Measurements from ENCODE around the gene PLEKHA4. TPM values are rescaled to one million over a fixed set of nuclear protein-coding genes. Genes with fewer than 3 reads are reported as not detected.
A peak's percentile ranks its signal among the peaks of the same experiment; 100 is the strongest.

The PLEKHA4 gene
- total and polyA plus RNA-seq, 2 of the 13 experiments (the other 11 are each of a cell fraction or from before 2014, with no cell fraction given) = 4.8 to 6.0 TPM

DNA sequence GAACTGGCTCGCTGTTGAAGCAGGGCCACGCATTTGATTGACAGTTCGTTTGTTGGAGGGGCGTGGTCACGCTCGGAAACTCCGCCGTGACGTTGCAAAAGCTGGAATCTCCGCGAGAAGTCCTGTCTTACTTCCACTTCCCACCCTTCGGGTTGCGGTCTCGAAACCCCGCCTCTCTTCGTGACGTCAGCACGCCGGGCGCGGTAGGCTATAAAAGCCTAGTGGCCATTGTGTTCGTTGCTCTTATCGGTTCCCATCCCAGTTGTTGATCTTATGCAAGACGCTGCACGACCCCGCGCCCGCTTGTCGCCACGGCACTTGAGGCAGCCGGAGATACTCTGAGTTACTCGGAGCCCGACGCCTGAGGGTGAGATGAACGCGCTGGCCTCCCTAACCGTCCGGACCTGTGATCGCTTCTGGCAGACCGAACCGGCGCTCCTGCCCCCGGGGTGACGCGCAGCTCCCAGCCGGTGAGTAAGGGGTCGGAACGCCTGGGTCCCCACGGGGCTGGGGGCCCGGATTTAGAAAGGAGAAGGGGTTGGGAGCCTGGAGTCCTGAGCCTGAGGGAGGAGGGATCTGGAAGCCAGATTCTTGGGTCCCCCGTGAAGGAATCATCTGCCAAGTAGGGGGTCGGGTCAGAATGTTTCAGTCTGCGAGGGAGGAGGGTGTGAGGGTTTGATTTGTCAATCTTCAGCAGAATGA, 3.9 kb upstream of the PLEKHA4 start, which contains the start of gene PPP1R15A (continued):
- TF ChIP-seq, protein P1, sequence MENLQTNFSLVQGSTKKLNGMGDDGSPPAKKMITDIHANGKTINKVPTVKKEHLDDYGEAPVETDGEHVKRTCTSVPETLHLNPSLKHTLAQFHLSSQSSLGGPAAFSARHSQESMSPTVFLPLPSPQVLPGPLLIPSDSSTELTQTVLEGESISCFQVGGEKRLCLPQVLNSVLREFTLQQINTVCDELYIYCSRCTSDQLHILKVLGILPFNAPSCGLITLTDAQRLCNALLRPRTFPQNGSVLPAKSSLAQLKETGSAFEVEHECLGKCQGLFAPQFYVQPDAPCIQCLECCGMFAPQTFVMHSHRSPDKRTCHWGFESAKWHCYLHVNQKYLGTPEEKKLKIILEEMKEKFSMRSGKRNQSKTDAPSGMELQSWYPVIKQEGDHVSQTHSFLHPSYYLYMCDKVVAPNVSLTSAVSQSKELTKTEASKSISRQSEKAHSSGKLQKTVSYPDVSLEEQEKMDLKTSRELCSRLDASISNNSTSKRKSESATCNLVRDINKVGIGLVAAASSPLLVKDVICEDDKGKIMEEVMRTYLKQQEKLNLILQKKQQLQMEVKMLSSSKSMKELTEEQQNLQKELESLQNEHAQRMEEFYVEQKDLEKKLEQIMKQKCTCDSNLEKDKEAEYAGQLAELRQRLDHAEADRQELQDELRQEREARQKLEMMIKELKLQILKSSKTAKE (CRISPR knock-in tag; IDR thresholded peaks at IDR 0.05; ENCODE audit: borderline replicate concordance) = peak; percentile 18; the same call in 1 of the 2 replicates
- TF ChIP-seq ZNF652 (CRISPR knock-in tag; IDR thresholded peaks at IDR 0.05; ENCODE audit: borderline replicate concordance, low read depth) (peak; percentile 24; the same call in 1 of the 2 replicates), RXRB (CRISPR knock-in tag; IDR thresholded peaks at IDR 0.05; ENCODE audit: borderline replicate concordance) (peak; percentile 31; the same call in 1 of the 2 replicates), ZZZ3 (CRISPR knock-in tag; IDR thresholded peaks at IDR 0.05; ENCODE audit: borderline replicate concordance) (no peak; the same call in 1 of the 2 replicates), ZNF20 (CRISPR knock-in tag; IDR thresholded peaks at IDR 0.05) (no peak), IRF2 (CRISPR knock-in tag; IDR thresholded peaks at IDR 0.05) (peak; percentile 69; the same call in 1 of the 2 replicates), RFXANK (CRISPR knock-in tag; IDR thresholded peaks at IDR 0.05) (peak; percentile 77; the same call in 1 of the 2 replicates), ZNF432 (CRISPR knock-in tag; IDR thresholded peaks at IDR 0.05; ENCODE audit: borderline replicate concordance) (no peak), ZBTB20 (CRISPR knock-in tag; IDR thresholded peaks at IDR 0.05; ENCODE audit: borderline replicate concordance, low read depth) (peak; percentile 71; the same call in 1 of the 2 replicates), ZNF790 (CRISPR knock-in tag; IDR thresholded peaks at IDR 0.05; ENCODE audit: borderline replicate concordance) (0 out of 2 replicates have a peak, but pooled peaks have one; percentile 57), ATRX (CRISPR knock-in tag; IDR thresholded peaks at IDR 0.05; ENCODE audit: borderline replicate concordance) (no peak), KAT8 (CRISPR knock-in tag; IDR thresholded peaks at IDR 0.05) (peak; percentile 75), AGO2 (optimal IDR thresholded peaks at IDR 0.05; ENCODE audit: low read depth, low read length) (peak; percentile 88), HIVEP1 (CRISPR knock-in tag; IDR thresholded peaks at IDR 0.05) (peak; percentile 84), ZBTB7B (CRISPR knock-in tag; IDR thresholded peaks at IDR 0.05) (peak; percentile 53; the same call in 1 of the 2 replicates), NCOA2 (CRISPR knock-in tag; IDR thresholded peaks at IDR 0.05) (peak; percentile 39; the same call in 1 of the 2 replicates), ETV6 (CRISPR knock-in tag; conservative IDR thresholded peaks at IDR 0.05) (no peak; the same call in 1 of the 2 replicates), ZMYM4 (CRISPR knock-in tag; IDR thresholded peaks at IDR 0.05) (peak; percentile 85)
- TF ChIP-seq, protein P2, sequence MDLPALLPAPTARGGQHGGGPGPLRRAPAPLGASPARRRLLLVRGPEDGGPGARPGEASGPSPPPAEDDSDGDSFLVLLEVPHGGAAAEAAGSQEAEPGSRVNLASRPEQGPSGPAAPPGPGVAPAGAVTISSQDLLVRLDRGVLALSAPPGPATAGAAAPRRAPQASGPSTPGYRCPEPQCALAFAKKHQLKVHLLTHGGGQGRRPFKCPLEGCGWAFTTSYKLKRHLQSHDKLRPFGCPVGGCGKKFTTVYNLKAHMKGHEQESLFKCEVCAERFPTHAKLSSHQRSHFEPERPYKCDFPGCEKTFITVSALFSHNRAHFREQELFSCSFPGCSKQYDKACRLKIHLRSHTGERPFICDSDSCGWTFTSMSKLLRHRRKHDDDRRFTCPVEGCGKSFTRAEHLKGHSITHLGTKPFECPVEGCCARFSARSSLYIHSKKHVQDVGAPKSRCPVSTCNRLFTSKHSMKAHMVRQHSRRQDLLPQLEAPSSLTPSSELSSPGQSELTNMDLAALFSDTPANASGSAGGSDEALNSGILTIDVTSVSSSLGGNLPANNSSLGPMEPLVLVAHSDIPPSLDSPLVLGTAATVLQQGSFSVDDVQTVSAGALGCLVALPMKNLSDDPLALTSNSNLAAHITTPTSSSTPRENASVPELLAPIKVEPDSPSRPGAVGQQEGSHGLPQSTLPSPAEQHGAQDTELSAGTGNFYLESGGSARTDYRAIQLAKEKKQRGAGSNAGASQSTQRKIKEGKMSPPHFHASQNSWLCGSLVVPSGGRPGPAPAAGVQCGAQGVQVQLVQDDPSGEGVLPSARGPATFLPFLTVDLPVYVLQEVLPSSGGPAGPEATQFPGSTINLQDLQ (CRISPR knock-in tag; IDR thresholded peaks at IDR 0.05) = no peak
- TF ChIP-seq, protein P3, sequence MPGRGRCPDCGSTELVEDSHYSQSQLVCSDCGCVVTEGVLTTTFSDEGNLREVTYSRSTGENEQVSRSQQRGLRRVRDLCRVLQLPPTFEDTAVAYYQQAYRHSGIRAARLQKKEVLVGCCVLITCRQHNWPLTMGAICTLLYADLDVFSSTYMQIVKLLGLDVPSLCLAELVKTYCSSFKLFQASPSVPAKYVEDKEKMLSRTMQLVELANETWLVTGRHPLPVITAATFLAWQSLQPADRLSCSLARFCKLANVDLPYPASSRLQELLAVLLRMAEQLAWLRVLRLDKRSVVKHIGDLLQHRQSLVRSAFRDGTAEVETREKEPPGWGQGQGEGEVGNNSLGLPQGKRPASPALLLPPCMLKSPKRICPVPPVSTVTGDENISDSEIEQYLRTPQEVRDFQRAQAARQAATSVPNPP (CRISPR knock-in tag; IDR thresholded peaks at IDR 0.05) = no peak
- TF ChIP-seq, protein P4, sequence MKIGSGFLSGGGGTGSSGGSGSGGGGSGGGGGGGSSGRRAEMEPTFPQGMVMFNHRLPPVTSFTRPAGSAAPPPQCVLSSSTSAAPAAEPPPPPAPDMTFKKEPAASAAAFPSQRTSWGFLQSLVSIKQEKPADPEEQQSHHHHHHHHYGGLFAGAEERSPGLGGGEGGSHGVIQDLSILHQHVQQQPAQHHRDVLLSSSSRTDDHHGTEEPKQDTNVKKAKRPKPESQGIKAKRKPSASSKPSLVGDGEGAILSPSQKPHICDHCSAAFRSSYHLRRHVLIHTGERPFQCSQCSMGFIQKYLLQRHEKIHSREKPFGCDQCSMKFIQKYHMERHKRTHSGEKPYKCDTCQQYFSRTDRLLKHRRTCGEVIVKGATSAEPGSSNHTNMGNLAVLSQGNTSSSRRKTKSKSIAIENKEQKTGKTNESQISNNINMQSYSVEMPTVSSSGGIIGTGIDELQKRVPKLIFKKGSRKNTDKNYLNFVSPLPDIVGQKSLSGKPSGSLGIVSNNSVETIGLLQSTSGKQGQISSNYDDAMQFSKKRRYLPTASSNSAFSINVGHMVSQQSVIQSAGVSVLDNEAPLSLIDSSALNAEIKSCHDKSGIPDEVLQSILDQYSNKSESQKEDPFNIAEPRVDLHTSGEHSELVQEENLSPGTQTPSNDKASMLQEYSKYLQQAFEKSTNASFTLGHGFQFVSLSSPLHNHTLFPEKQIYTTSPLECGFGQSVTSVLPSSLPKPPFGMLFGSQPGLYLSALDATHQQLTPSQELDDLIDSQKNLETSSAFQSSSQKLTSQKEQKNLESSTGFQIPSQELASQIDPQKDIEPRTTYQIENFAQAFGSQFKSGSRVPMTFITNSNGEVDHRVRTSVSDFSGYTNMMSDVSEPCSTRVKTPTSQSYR (CRISPR knock-in tag; IDR thresholded peaks at IDR 0.05; ENCODE audit: borderline replicate concordance) = peak; percentile 60; the same call in 1 of the 2 replicates
